Endothelial cell of umbilical vein (primary cell): ENCODE measurements around the gene RAB3GAP1.

ENCODE experiments used
- CTCF ChIP-seq, 2 donors: IDR thresholded peaks; 1 replicate in 1 of 2; 2 replicates in 1 of 2; pipeline ENCODE4 v1.5.1; 2011; ENCODE audit warnings: low read length in 2 of 2, mild to moderate bottlenecking in 2 of 2, moderate library complexity in 2 of 2, control low read depth in 1 of 2, inconsistent platforms in 1 of 2, low read depth in 1 of 2; ENCODE audit not compliant: insufficient read depth in 1 of 2; ENCODE audit errors: extremely low read depth in 1 of 2
- EZH2 ChIP-seq: IDR thresholded peaks from 2 replicates; pipeline ENCODE4 v1.6.1; 2012; ENCODE audit warnings: borderline replicate concordance, low read depth, mild to moderate bottlenecking, moderate library complexity, low read length, inconsistent platforms; ENCODE audit not compliant: severe bottlenecking
- FOS ChIP-seq: IDR thresholded peaks from 2 replicates; pipeline ENCODE4 v1.6.1; 2011; ENCODE audit warnings: mild to moderate bottlenecking, low read length, moderate library complexity, borderline replicate concordance; ENCODE audit not compliant: insufficient read depth
- JUN ChIP-seq: IDR thresholded peaks from 2 replicates; pipeline ENCODE4 v1.6.1; 2011; ENCODE audit warnings: borderline replicate concordance, low read depth; ENCODE audit not compliant: insufficient read length, insufficient read depth
- POLR2A ChIP-seq: IDR thresholded peaks from 2 replicates; pipeline ENCODE4 v1.6.1; 2012; ENCODE audit warnings: low read depth, mild to moderate bottlenecking, control low read depth, low read length
- POLR2AphosphoS5 ChIP-seq: IDR thresholded peaks from 2 replicates; pipeline ENCODE4 v1.6.1; 2012; ENCODE audit warnings: low read depth, mild to moderate bottlenecking, control low read depth, low read length, moderate library complexity; ENCODE audit not compliant: insufficient read depth

GRCh38 chr2:135095591-135095990 lies 43.5 kb downstream of the RAB3GAP1 start:
- no peak for TF ChIP-seq CTCF (IDR thresholded peaks at IDR 0.05; ENCODE audit: extremely low read depth in 1 of 2, insufficient read depth in 1 of 2, low read depth in 1 of 2, low read length in 2 of 2)
- TF ChIP-seq POLR2A = no peak
- TF ChIP-seq EZH2 = no peak
- TF ChIP-seq FOS = no peak
- TF ChIP-seq JUN = no peak
- TF ChIP-seq POLR2AphosphoS5 = no peak
